Lower lobe of right lung (tissue), 2 donors: ENCODE measurements around the gene ETS2. TPM values are rescaled to one million over a fixed set of nuclear protein-coding genes. Genes with fewer than 3 reads are reported as not detected.

Source experiments
- ATAC-seq, 2 donors: fragments of 200-7000 bp; cut with Tn5 transposase; one replicate each; pipeline ENCODE4 v1.9.1; 2020 to 2022; ENCODE audit warnings: mild to moderate bottlenecking in 2 of 2, moderate library complexity in 2 of 2
- DNase-seq: peaks from one replicate; pipeline ENCODE4 v3.0.0-alpha.2; 2020
- H3K27ac ChIP-seq: fragments of 200-600 bp; one replicate; pipeline ENCODE4 v1.8.0; 2022
- H3K27me3 ChIP-seq: fragments of 200-600 bp; one replicate; pipeline ENCODE4 v1.8.0; 2022; ENCODE audit warnings: low read depth
- H3K36me3 ChIP-seq: fragments of 200-600 bp; one replicate; pipeline ENCODE4 v1.8.0; 2022; ENCODE audit warnings: mild to moderate bottlenecking
- H3K4me1 ChIP-seq: fragments of 200-600 bp; one replicate; pipeline ENCODE4 v1.8.0; 2022
- H3K4me3 ChIP-seq: fragments of 200-600 bp; one replicate; pipeline ENCODE4 v1.8.0; 2022; ENCODE audit warnings: mild to moderate bottlenecking
- H3K9me3 ChIP-seq: fragments of 200-600 bp; one replicate; pipeline ENCODE4 v1.8.0; 2022
- intact Hi-C: fragments of 100-400 bp; cut with DNase I; formaldehyde crosslinking; loops from one replicate; pipeline ENCODE4 v1.11.0; 2022
- total RNA-seq: library from RNA; stranded (reverse); fragmentation: NEBNext Ultra II Directional; extraction: Animal tissue kit (Norgen Biotek cat#: 25700); gene quantifications from one replicate; pipeline ENCODE4 v1.2.1, GENCODE V29; 2021
- TF ChIP-seq, protein P1 (sequence below): fragments of 200-600 bp; IDR thresholded peaks from one replicate; pipeline ENCODE4 v1.8.0; 2022; ENCODE audit warnings: antibody characterized with exemption, mild to moderate bottlenecking
- donor health status: DM: no; HTN: yes; CAD: no; lungs with severe emphysema.

ETS2 gene
- total RNA-seq, 1 donor from 2014 or later, result 160 TPM

DNA sequence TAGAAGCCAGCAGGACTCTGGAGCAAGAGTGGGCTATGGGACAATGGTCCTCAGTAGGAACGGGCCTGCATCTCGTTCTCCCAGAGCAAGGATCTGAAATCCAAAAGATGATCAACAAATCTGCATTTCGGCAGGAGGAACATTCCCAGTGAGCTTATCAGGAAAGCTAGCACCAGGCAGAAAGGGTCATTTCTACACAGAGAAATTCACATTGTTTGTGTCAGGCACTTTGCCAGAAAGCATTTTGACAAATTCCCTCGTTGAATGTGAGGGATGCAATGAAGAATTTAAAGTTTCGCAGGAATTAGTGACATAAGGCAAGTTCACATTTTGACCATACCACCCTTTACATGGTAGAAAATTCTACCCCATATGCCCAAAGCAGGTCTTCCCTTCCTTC is 31.6 kb upstream of the ETS2 start:
- DNase-seq, result no peak
- intact Hi-C loops, result no loop called here
- no peaks in the 10 kb centered on the region for H3K27me3 ChIP-seq
- H3K4me1 ChIP-seq, result peaks cover 13% of the 10 kb centered on the region
- peaks cover 6% of the 10 kb centered on the region for H3K9me3 ChIP-seq
- H3K4me3 ChIP-seq, result no peak overlapping the region
- no peak for ATAC-seq
- H3K36me3 ChIP-seq, result no peaks in the 10 kb centered on the region
- peak overlapping the region; percentile 33 for H3K27ac ChIP-seq
- TF ChIP-seq, protein P1, sequence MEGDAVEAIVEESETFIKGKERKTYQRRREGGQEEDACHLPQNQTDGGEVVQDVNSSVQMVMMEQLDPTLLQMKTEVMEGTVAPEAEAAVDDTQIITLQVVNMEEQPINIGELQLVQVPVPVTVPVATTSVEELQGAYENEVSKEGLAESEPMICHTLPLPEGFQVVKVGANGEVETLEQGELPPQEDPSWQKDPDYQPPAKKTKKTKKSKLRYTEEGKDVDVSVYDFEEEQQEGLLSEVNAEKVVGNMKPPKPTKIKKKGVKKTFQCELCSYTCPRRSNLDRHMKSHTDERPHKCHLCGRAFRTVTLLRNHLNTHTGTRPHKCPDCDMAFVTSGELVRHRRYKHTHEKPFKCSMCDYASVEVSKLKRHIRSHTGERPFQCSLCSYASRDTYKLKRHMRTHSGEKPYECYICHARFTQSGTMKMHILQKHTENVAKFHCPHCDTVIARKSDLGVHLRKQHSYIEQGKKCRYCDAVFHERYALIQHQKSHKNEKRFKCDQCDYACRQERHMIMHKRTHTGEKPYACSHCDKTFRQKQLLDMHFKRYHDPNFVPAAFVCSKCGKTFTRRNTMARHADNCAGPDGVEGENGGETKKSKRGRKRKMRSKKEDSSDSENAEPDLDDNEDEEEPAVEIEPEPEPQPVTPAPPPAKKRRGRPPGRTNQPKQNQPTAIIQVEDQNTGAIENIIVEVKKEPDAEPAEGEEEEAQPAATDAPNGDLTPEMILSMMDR, result no peak

DNA sequence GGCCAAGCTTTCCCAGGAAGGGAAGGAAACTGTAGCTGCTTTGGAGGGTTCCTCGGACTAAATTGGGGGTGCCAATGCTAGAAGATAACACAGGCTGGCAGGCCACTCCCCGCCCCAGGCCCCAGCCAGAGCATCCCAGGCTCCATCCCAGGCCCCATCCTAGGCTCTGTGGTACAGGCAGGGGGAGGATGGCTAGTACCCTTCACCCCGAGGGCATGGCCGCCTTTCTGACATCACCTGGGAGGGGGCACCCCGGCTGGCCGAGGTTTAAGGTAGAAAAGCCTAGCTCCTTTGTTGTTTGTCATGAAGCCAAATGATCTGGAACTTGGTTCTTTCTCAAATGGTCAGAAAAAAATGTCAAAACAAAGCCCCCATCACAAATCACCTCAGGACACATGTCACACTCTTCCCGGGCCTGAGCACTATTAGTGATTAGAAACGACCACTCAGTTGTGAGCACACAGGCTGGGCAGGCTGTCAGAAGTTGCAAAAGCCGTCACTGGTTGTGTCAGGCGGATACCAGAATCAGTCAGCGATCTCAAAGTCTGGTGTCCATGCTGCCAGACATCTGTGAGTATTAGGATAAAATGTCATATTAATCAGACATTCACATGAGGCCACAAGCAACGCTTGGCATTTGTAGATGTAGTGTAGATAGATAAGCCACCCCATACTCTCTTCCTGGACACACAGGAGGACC is 31.0 kb upstream of the ETS2 start:
- DNase-seq (no peak), ATAC-seq (no peak)
- no peaks in the 10 kb centered on the region for H3K27me3 ChIP-seq
- no peak overlapping the region for H3K4me3 ChIP-seq
- H3K27ac ChIP-seq, result no peak overlapping the region
- H3K9me3 ChIP-seq, result peaks cover 6% of the 10 kb centered on the region
- intact Hi-C loops, result no loop called here
- TF ChIP-seq, protein P1, result no peak
- no peaks in the 10 kb centered on the region for H3K36me3 ChIP-seq
- peaks cover 13% of the 10 kb centered on the region for H3K4me1 ChIP-seq

DNA sequence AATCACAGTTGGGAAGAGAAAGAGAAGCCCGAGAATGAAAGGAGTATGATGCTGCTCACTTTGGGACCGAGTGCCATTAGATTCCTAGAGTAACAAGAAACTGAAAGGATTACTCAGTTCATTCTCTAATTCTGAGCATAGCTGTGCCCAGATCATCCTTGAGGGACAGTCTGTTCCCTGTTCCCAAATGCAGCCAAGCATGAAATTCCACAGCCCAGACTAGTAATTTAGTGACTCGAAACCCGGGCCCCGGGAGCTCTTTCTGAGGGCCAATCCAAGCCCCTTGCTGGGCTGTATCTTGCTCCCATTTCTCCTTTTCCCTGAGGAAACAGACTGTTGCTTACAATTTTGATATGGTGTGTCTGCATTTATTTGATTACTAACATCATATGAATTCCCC is 30.0 kb upstream of the ETS2 start:
- Histone ChIP-seq H3K4me1 (peaks cover 13% of the 10 kb centered on the region), H3K4me3 (no peak overlapping the region), H3K36me3 (no peaks in the 10 kb centered on the region), H3K9me3 (peaks cover 6% of the 10 kb centered on the region), H3K27ac (no peak overlapping the region), H3K27me3 (no peaks in the 10 kb centered on the region)
- TF ChIP-seq, protein P1, result no peak
- intact Hi-C loops, result no loop called here
- DNase-seq (no peak), ATAC-seq (no peak)

DNA sequence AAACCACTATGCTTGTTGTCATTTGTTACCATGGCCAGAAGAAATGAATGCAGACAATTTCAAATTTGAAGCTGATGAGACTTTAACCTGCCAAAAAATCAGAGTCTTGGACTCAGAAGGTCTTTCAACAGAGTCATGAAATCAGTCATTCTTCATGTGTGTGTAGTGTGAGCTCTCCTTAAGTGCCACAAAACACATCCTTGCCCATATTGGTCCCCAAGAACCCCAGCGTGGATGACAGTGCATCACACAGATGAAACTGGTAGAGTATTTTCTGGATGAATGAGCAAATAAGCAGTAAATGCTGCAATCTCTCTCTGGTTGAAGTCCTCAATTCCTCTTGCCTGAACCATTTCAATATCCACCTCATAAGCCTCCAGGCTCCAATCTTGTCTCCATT is 28.7 kb upstream of the ETS2 start:
- TF ChIP-seq, protein P1, result no peak
- H3K36me3 ChIP-seq, result no peaks in the 10 kb centered on the region
- H3K27me3 ChIP-seq, result no peaks in the 10 kb centered on the region
- DNase-seq (no peak), ATAC-seq (no peak)
- peaks cover 8% of the 10 kb centered on the region for H3K9me3 ChIP-seq
- H3K4me3 ChIP-seq, result no peak overlapping the region
- no peak overlapping the region for H3K27ac ChIP-seq
- intact Hi-C loops, result no loop called here
- H3K4me1 ChIP-seq, result peaks cover 13% of the 10 kb centered on the region

DNA sequence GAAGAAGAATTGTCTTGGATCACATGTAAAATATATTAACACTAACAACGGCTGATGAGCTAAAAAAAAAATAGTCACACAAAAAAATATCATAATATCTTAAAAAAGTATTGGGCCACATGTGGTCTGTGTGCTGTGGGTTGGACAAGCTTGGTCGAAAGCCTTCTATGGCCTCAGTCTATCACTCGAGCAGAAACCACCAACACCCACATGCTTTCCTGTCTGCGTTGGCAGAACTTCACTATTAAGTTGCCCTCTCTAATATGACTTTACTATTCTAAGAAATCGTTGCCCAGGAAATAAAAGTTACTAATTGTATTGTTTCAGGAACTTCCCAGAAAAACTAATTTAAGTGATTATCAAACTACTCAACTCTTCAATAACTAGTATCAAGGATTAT is 28.2 kb upstream of the ETS2 start:
- no peak for DNase-seq
- H3K36me3 ChIP-seq, result no peaks in the 10 kb centered on the region
- peaks cover 13% of the 10 kb centered on the region for H3K9me3 ChIP-seq
- H3K4me1 ChIP-seq, result peaks cover 13% of the 10 kb centered on the region
- ATAC-seq, result peak; percentile 41 to 66
- no peak overlapping the region for H3K27ac ChIP-seq
- intact Hi-C loops, result no loop called here
- TF ChIP-seq, protein P1, result no peak
- H3K4me3 ChIP-seq, result no peak overlapping the region
- H3K27me3 ChIP-seq, result no peaks in the 10 kb centered on the region
